HG02571 (cell line): ENCODE measurements around the gene ARHGEF7.
"Not testable (repeated sequence)": the region's sequence is repeated elsewhere in the genome, so short reads cannot be mapped to it uniquely, and the experiment has no call there.

Source experiments
- ATAC-seq: cut with Tn5 transposase; IDR thresholded peaks from one replicate; pipeline ENCODE4 v1.9.1; 2021; ENCODE audit warnings: mild to moderate bottlenecking, moderate library complexity; ENCODE audit not compliant: unreplicated experiment

ARHGEF7 gene

GRCh38 chr13:111115061-111115964, at the start of gene ARHGEF7:
ARHGEF7 (plus strand) TSS chr13:111115310; CDS start chr13:111115527, 217 bp downstream.
- ATAC-seq, result no peak

- no peak for ATAC-seq
Observed at GRCh38 chr13:111065698-111066097, 49.4 kb upstream of the ARHGEF7 start.

- ATAC-seq, result no peak
Observed at GRCh38 chr13:111066544-111066943, 48.6 kb upstream of the ARHGEF7 start.

GRCh38 chr13:111068009-111068350, 47.1 kb upstream of the ARHGEF7 start:
- no peak for ATAC-seq

GRCh38 chr13:111071120-111071519, 44.0 kb upstream of the ARHGEF7 start:
- ATAC-seq, result not testable (repeated sequence)

GRCh38 chr13:111071526-111071925, 43.6 kb upstream of the ARHGEF7 start:
- ATAC-seq, result not testable (repeated sequence)

GRCh38 chr13:111074826-111075225, 40.3 kb upstream of the ARHGEF7 start:
- no peak for ATAC-seq

GRCh38 chr13:111076155-111077013, 38.7 kb upstream of the ARHGEF7 start:
- ATAC-seq, result no peak

GRCh38 chr13:111079375-111079774, 35.7 kb upstream of the ARHGEF7 start:
- no peak for ATAC-seq

GRCh38 chr13:111080642-111081041, 34.5 kb upstream of the ARHGEF7 start:
- no peak for ATAC-seq

GRCh38 chr13:111082240-111082639, 32.9 kb upstream of the ARHGEF7 start:
- ATAC-seq, result no peak

- ATAC-seq, result not testable (repeated sequence)
Observed at GRCh38 chr13:111082769-111083168, 32.3 kb upstream of the ARHGEF7 start.

- not testable (repeated sequence) for ATAC-seq
Observed at GRCh38 chr13:111083693-111084092, 31.4 kb upstream of the ARHGEF7 start.

GRCh38 chr13:111090169-111090568, 24.9 kb upstream of the ARHGEF7 start:
- ATAC-seq, result no peak

GRCh38 chr13:111092685-111093084, 22.4 kb upstream of the ARHGEF7 start:
- ATAC-seq, result no peak

- no peak for ATAC-seq
Observed at GRCh38 chr13:111093136-111093535, 22.0 kb upstream of the ARHGEF7 start.

- no peak for ATAC-seq
Observed at GRCh38 chr13:111093634-111094033, 21.5 kb upstream of the ARHGEF7 start.

GRCh38 chr13:111095031-111095840, 19.9 kb upstream of the ARHGEF7 start:
- ATAC-seq, result no peak

GRCh38 chr13:111095911-111096501, 19.1 kb upstream of the ARHGEF7 start:
- ATAC-seq, result no peak

GRCh38 chr13:111099290-111099689, 15.8 kb upstream of the ARHGEF7 start:
- no peak for ATAC-seq
